CD14-positive monocyte (primary cell): ENCODE results near the gene ACKR4. TPM values are rescaled to one million over a fixed set of nuclear protein-coding genes. Genes with fewer than 3 reads are reported as not detected.

Source experiments
- DNase-seq, 3 donors: peaks; one replicate each; pipeline ENCODE4 v3.0.0-alpha.2; 2011 to 2022
- H2AFZ ChIP-seq: 2 replicates; pipeline ENCODE4 v1.6.0; 2012; ENCODE audit warnings: mild to moderate bottlenecking, low read depth, low read length, inconsistent platforms; ENCODE audit not compliant: insufficient read depth, poor library complexity, severe bottlenecking
- H3K27ac ChIP-seq, 2 donors: 1 replicate in 1 of 2; 2 replicates in 1 of 2; pipeline ENCODE4 v1.5.1; 2012 to 2013; ENCODE audit warnings: low read length in 2 of 2, control low read depth in 1 of 2, inconsistent platforms in 1 of 2, low read depth in 1 of 2, mild to moderate bottlenecking in 1 of 2
- H3K27me3 ChIP-seq, 2 donors: one replicate each; pipeline versions ENCODE4 v1.6.0 to v1.6.1; 2011 to 2013; ENCODE audit warnings: low read length in 2 of 2; ENCODE audit not compliant: control insufficient read depth in 2 of 2, insufficient read depth in 2 of 2
- H3K36me3 ChIP-seq, 2 donors: replicated peaks in 1 of 2; 1 replicate in 1 of 2; 2 replicates in 1 of 2; pipeline versions ENCODE4 v1.5.1 to v1.6.1; 2012 to 2013; ENCODE audit warnings: low read length in 2 of 2, control low read depth in 1 of 2, inconsistent platforms in 1 of 2, mild to moderate bottlenecking in 1 of 2; ENCODE audit not compliant: insufficient read depth in 2 of 2, control insufficient read depth in 1 of 2
- H3K4me1 ChIP-seq, 2 donors: 1 replicate in 1 of 2; 2 replicates in 1 of 2; pipeline versions ENCODE4 v1.5.1 to v1.6.1; 2012 to 2013; ENCODE audit warnings: low read length in 2 of 2, control low read depth in 1 of 2, inconsistent platforms in 1 of 2, mild to moderate bottlenecking in 1 of 2, moderate library complexity in 1 of 2; ENCODE audit not compliant: insufficient read depth in 2 of 2, control insufficient read depth in 1 of 2
- H3K4me2 ChIP-seq: replicated peaks from 2 replicates; pipeline ENCODE3; 2012; ENCODE audit warnings: low read length, moderate library complexity, mild to moderate bottlenecking; ENCODE audit not compliant: poor library complexity, severe bottlenecking; ENCODE audit errors: extremely low read depth
- H3K4me3 ChIP-seq, 3 experiments: fragments of 200-600 bp in 1 of 3; sonication (generic) in 1 of 3; replicated peaks in 1 of 3; 1 replicate in 2 of 3; 2 replicates in 1 of 3; pipeline ENCODE4 v1.5.1; 2011 to 2013; ENCODE audit warnings: low read length in 3 of 3, mild to moderate bottlenecking in 3 of 3, control low read depth in 2 of 3, low read depth in 2 of 3, inconsistent platforms in 1 of 3, moderate library complexity in 1 of 3
- H3K79me2 ChIP-seq: 2 replicates; pipeline ENCODE4 v1.6.0; 2012; ENCODE audit warnings: mild to moderate bottlenecking, control low read depth, inconsistent platforms, low read length, moderate library complexity; ENCODE audit not compliant: insufficient read depth
- H3K9ac ChIP-seq: 2 replicates; pipeline ENCODE4 v1.6.0; 2017; ENCODE audit warnings: low read length, mild to moderate bottlenecking; ENCODE audit not compliant: insufficient read depth, poor library complexity, severe bottlenecking
- H3K9me3 ChIP-seq, 2 donors: replicated peaks in 1 of 2; 1 replicate in 1 of 2; 2 replicates in 1 of 2; pipeline versions ENCODE4 v1.5.1 to v1.6.1; 2012 to 2013; ENCODE audit warnings: low read length in 2 of 2, control low read depth in 1 of 2; ENCODE audit not compliant: control insufficient read depth in 1 of 2, insufficient read depth in 1 of 2
- H4K20me1 ChIP-seq: 2 replicates; pipeline ENCODE4 v1.6.0; 2012; ENCODE audit warnings: mild to moderate bottlenecking, low read length, control low read depth, moderate library complexity; ENCODE audit not compliant: insufficient read depth
- H3K27ac Mint-ChIP-seq, 7 donors: one replicate each; pipeline ENCODE4 v1.8.0; 2020; ENCODE audit warnings: mild to moderate bottlenecking in 7 of 7, mixed read lengths in 7 of 7, moderate library complexity in 6 of 7, inconsistent platforms in 2 of 7
- H3K27me3 Mint-ChIP-seq, 3 donors: one replicate each; pipeline ENCODE4 v1.8.0; 2021 to 2022; ENCODE audit warnings: low read depth in 3 of 3, mild to moderate bottlenecking in 3 of 3, mixed read lengths in 3 of 3, moderate library complexity in 3 of 3, inconsistent platforms in 1 of 3
- H3K36me3 Mint-ChIP-seq, 2 donors: one replicate each; pipeline ENCODE4 v1.8.0; 2020; ENCODE audit warnings: mixed read lengths in 2 of 2, inconsistent platforms in 1 of 2, mild to moderate bottlenecking in 1 of 2
- H3K4me1 Mint-ChIP-seq: one replicate; pipeline ENCODE4 v1.8.0; 2020; ENCODE audit warnings: mild to moderate bottlenecking, mixed read lengths
- H3K4me3 Mint-ChIP-seq, 2 donors: one replicate each; pipeline ENCODE4 v1.8.0; 2020; ENCODE audit warnings: mild to moderate bottlenecking in 2 of 2, mixed read lengths in 2 of 2, moderate library complexity in 1 of 2
- H3K9me3 Mint-ChIP-seq, 7 donors: one replicate each; pipeline ENCODE4 v1.8.0; 2020 to 2022; ENCODE audit warnings: mixed read lengths in 7 of 7, mild to moderate bottlenecking in 6 of 7, moderate library complexity in 6 of 7, inconsistent platforms in 2 of 7
- WGBS: methylation state at CpG from one replicate; pipeline ENCODE4 v1.1.5; 2013; ENCODE audit warnings: missing lambda C conversion rate; ENCODE audit not compliant: insufficient coverage; 5-methylcytosine and 5-hydroxymethylcytosine counted together
- intact Hi-C, 2 donors: fragments of 100-400 bp; cut with micrococcal nuclease; formaldehyde crosslinking; loops; one replicate each; pipeline versions ENCODE4 v1.15.0 to v1.15.1; 2023
- polyA plus RNA-seq, 3 donors: library from polyadenylated mRNA; depleted of rRNA in 1 of 3; unstranded in 2 of 3; stranded (reverse) in 1 of 3; fragments of 300-500 nt in 2 of 3; fragments of >200 nt in 1 of 3; fragmentation: Illumina TruSeq in 2 of 3; gene quantifications; 1 replicate in 2 of 3; 2 replicates in 1 of 3; pipeline ENCODE4 v1.2.3, GENCODE V29; 2012 to 2021
- TF ChIP-seq, protein P1 (sequence below): fragments of 200-600 bp; IDR thresholded peaks from one replicate; pipeline ENCODE4 v1.8.0; 2022; ENCODE audit warnings: antibody characterized with exemption, mild to moderate bottlenecking

ACKR4 gene
- polyA plus RNA-seq, 3 donors, result 0.09 TPM; not detected in 2

DNA sequence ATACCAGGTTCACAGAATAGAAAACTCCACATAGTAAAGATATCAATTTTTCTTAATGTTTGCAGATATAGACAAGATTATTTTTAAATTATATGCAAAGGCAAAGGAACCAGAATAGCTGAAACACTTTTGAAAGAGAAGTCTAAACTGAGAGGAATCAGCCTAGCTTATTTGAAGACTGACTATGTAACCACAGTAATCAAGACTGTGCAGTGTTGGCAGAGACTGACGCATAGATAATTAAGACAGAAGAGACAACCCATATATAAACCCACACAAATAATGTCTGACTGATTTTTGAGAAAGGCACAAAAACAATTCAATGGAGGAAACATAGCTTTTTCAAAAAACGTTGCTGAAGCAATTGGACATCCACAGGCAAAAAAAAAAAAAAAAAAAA is 28.6 kb upstream of the ACKR4 start:
- Histone ChIP-seq H4K20me1 (no peaks in the 10 kb centered on the region), H3K27ac (no peak overlapping the region), H2AFZ (no peak overlapping the region), H3K79me2 (no peaks in the 10 kb centered on the region), H3K9ac (no peak overlapping the region), H3K36me3 (no peaks in the 10 kb centered on the region), H3K9me3 (no peaks in the 10 kb centered on the region), H3K4me3 (no peak overlapping the region), H3K27me3 (no peaks in the 10 kb centered on the region), H3K4me1 (peaks cover 3% of the 10 kb centered on the region in 2 donors), H3K4me2 (no peak overlapping the region)
- TF ChIP-seq, protein P1, sequence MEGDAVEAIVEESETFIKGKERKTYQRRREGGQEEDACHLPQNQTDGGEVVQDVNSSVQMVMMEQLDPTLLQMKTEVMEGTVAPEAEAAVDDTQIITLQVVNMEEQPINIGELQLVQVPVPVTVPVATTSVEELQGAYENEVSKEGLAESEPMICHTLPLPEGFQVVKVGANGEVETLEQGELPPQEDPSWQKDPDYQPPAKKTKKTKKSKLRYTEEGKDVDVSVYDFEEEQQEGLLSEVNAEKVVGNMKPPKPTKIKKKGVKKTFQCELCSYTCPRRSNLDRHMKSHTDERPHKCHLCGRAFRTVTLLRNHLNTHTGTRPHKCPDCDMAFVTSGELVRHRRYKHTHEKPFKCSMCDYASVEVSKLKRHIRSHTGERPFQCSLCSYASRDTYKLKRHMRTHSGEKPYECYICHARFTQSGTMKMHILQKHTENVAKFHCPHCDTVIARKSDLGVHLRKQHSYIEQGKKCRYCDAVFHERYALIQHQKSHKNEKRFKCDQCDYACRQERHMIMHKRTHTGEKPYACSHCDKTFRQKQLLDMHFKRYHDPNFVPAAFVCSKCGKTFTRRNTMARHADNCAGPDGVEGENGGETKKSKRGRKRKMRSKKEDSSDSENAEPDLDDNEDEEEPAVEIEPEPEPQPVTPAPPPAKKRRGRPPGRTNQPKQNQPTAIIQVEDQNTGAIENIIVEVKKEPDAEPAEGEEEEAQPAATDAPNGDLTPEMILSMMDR, result no peak
- no peak for DNase-seq
- H3K27me3 Mint-ChIP-seq, result no peaks in the 10 kb centered on the region
- WGBS, result no CpG with 5 or more reads among the region's 2 CpGs
- intact Hi-C loops, result no loop called here
- peaks cover 13% of the 10 kb centered on the region in 2 donors for H3K36me3 Mint-ChIP-seq
- H3K9me3 Mint-ChIP-seq, result no peaks in the 10 kb centered on the region
- H3K4me3 Mint-ChIP-seq, result no peak overlapping the region
- H3K4me1 Mint-ChIP-seq, result peaks cover 9% of the 10 kb centered on the region
- no peak overlapping the region for H3K27ac Mint-ChIP-seq

GRCh38 chr3:132569153-132569552 is 27.9 kb upstream of the ACKR4 start:
- TF ChIP-seq, protein P1, result no peak
- peaks cover 13% of the 10 kb centered on the region in 2 donors for H3K36me3 Mint-ChIP-seq
- H3K4me1 Mint-ChIP-seq, result peaks cover 3% of the 10 kb centered on the region
- Histone ChIP-seq H3K79me2 (no peaks in the 10 kb centered on the region), H3K4me3 (no peak overlapping the region), H3K27me3 (no peaks in the 10 kb centered on the region), H3K4me2 (no peak overlapping the region), H3K9ac (no peak overlapping the region), H4K20me1 (no peaks in the 10 kb centered on the region), H3K4me1 (no peaks in the 10 kb centered on the region), H3K9me3 (no peaks in the 10 kb centered on the region), H2AFZ (no peak overlapping the region), H3K27ac (no peak overlapping the region), H3K36me3 (peaks cover 0 to 3% of the 10 kb centered on the region in 2 donors)
- H3K27ac Mint-ChIP-seq, result no peak overlapping the region
- H3K4me3 Mint-ChIP-seq, result no peak overlapping the region
- 79% methylated on average over 2 of the region's 2 CpGs for WGBS
- DNase-seq, result no peak
- H3K27me3 Mint-ChIP-seq, result no peaks in the 10 kb centered on the region
- intact Hi-C loops, result no loop called here
- H3K9me3 Mint-ChIP-seq, result no peaks in the 10 kb centered on the region
